AG04449 (cell line): Measurements from ENCODE around the gene USP21.
A peak's percentile ranks its signal among the peaks of the same experiment; 100 is the strongest.

Experiments used
- CTCF ChIA-PET: fragments of 350-600 bp; formaldehyde crosslinking; extraction: SDS; loops from one replicate; lab custom pipeline; 2021; ENCODE audit warnings: antibody characterized with exemption; lab: Yijun Ruan, JAX
- POLR2A ChIA-PET: fragments of 400-600, 350-600 bp; formaldehyde crosslinking; extraction: SDS; loops from one replicate; lab custom pipeline; 2020; ENCODE audit warnings: antibody characterized with exemption, inconsistent platforms; lab: Yijun Ruan, JAX
- DNase-seq: peaks from one replicate; pipeline ENCODE4 v3.0.0-alpha.2; 2010; ENCODE audit warnings: low read depth, low spot score
- H3K4me3 ChIP-seq: 2 replicates; pipeline ENCODE4 v1.5.1; 2011; ENCODE audit warnings: low read depth, mild to moderate bottlenecking, control low read depth, low read length
- CTCF ChIP-seq: IDR thresholded peaks from one replicate; pipeline ENCODE4 v1.5.1; 2011; ENCODE audit warnings: mild to moderate bottlenecking, moderate library complexity, low read length, control low read depth, inconsistent platforms; ENCODE audit not compliant: insufficient read depth; ENCODE audit errors: missing control alignments

Gene USP21

GRCh38 chr1:161171191-161171590 is 11.9 kb downstream of the USP21 start:
- POLR2A ChIA-PET = interaction anchor here (1.4 kb wide), 1 partner anchor 11 kb away, joined by 4 read pairs; no protein-coding TSS in a partner anchor
- CTCF ChIA-PET = interaction anchor here (0.7 to 3.8 kb wide), 6 partner anchors 9 to 1062 kb away, joined by 3 to 14 read pairs (median 3); no protein-coding TSS in a partner anchor

DNA sequence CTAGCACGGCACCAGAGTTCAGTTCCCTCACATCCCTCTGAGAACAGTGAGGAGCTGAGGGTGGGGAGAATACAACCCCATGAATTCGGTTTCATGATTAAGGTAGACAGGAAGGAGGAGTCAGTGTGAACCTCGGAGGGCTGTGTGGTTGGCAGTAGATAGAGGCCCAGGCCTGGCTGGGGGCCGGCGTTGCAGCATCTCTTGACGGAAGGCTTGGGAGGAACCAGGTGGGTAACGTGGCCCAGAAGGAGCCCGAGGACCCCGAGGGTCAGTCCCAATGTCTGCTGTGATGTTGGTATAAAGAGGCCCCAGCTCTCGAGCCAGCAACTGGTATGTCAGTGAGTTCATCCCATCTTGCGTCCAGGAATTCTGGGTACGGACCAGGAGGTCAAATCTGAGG is 12.4 kb downstream of the USP21 start:
- POLR2A ChIA-PET = interaction anchor here (1.4 kb wide), 1 partner anchor 10 kb away, joined by 4 read pairs; no protein-coding TSS in a partner anchor

More at GRCh38 chr1:161171191-161171590, 11.9 kb downstream of the USP21 start:
- H3K4me3 ChIP-seq = no peak overlapping the region
- no peak for TF ChIP-seq CTCF
- no peak for DNase-seq

GRCh38 chr1:161172349-161172748 is 13.0 kb downstream of the USP21 start:
- ChIA-PET POLR2A (no interaction called here), CTCF (interaction anchor here (2.3 kb wide), 1 partner anchor 20 kb away, joined by 9 read pairs; no protein-coding TSS in a partner anchor)
- H3K4me3 ChIP-seq = no peak overlapping the region

More for the DNA sequence above, 12.4 kb downstream of the USP21 start:
- DNase-seq = no peak
- CTCF ChIA-PET = interaction anchor here (1.1 to 3.8 kb wide), 3 partner anchors 9 to 212 kb away, joined by 3 to 14 read pairs (median 3); no protein-coding TSS in a partner anchor
- H3K4me3 ChIP-seq = no peak overlapping the region
- no peak for TF ChIP-seq CTCF

DNA sequence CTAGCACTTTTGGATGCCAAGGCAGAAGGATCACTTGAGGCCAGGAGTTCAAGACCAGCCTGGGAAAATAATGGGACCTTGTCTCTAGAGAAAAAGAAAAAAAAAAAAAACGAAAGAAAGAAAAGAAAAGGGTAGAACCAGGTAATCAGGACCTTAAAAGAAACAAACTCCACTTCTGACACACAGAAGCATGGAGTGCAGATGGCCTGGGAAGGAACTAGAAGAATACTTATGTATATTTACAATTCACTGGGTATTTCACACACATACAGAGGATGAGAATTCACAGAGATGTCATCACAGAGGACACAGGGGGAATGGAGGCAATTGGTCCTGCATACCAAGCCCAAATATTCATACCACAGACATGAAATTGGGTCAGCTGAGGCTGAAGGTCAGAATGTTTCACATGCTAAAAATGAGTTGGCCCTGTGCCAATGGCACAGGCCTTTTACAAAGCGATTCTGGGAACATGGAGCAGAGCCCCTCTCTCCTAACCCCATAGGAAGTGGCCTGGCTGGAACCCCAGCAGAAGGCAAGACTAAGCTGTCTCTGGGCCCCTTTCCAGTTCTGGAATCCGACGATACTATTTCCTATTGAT is 13.6 kb downstream of the USP21 start:
- no peak for TF ChIP-seq CTCF
- CTCF ChIA-PET = interaction anchor here (2.3 kb wide), 1 partner anchor 19 kb away, joined by 9 read pairs; no protein-coding TSS in a partner anchor
- POLR2A ChIA-PET = no interaction called here
- DNase-seq = peak; percentile 94
- H3K4me3 ChIP-seq = no peak overlapping the region

More at GRCh38 chr1:161172349-161172748, 13.0 kb downstream of the USP21 start:
- no peak for TF ChIP-seq CTCF
- DNase-seq = no peak

DNA sequence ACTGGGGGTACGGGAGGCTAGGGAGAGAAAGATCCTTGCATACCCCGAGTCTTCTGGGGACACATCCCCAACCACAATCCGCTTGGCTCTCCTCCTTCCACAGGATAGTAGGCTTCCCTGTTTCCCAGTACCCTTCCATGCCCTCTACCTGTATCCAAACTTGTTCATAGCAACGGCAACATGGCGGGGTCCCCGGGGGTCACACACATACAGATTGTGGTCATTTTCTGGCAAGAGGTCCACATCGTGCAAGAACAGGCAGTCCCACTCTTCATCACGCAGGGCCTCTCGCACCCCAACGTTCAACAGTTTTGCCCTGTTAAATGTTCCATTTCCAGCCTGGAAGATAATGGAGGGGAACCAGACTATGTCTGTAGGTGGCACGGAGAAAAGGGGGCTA is 14.4 kb downstream of the USP21 start:
- H3K4me3 ChIP-seq = no peak overlapping the region
- no peak for TF ChIP-seq CTCF
- no peak for DNase-seq
- CTCF ChIA-PET = interaction anchor here (2.3 kb wide), 1 partner anchor 18 kb away, joined by 9 read pairs; no protein-coding TSS in a partner anchor
- POLR2A ChIA-PET = no interaction called here

GRCh38 chr1:161174911-161175310 is 15.6 kb downstream of the USP21 start:
- no peak for TF ChIP-seq CTCF
- no peak overlapping the region for H3K4me3 ChIP-seq
- ChIA-PET CTCF (interaction anchor here (3.3 to 3.4 kb wide), 2 partner anchors 9 to 17 kb away, joined by 23 to 25 read pairs; partner anchors contain the start of gene PPOX), POLR2A (no interaction called here)
- DNase-seq = no peak
